Tibial nerve (tissue), 4 donors: ENCODE measurements around the gene CYB561D1. TPM values are rescaled to one million over a fixed set of nuclear protein-coding genes. Genes with fewer than 3 reads are reported as not detected.

Experiments
- DNase-seq, 2 donors: peaks; one replicate each; pipeline ENCODE4 v3.0.0-alpha.2; 2019; ENCODE audit warnings: low spot score in 2 of 2
- H3K27ac ChIP-seq, 4 donors: fragments of 200-600 bp; sonication (generic) in 3 of 4; one replicate each; pipeline ENCODE4 v1.5.1; 2017 to 2019; ENCODE audit warnings: mild to moderate bottlenecking in 1 of 4
- H3K27me3 ChIP-seq, 2 donors: fragments of 200-600 bp; sonication (generic) in 1 of 2; one replicate each; pipeline versions ENCODE4 v1.5.1 to v1.6.0; 2017 to 2019
- H3K36me3 ChIP-seq, 3 donors: fragments of 200-600 bp; sonication (generic); one replicate each; pipeline ENCODE4 v1.5.1; 2018 to 2019
- H3K4me1 ChIP-seq, 4 donors: fragments of 200-600 bp; sonication (generic) in 3 of 4; one replicate each; pipeline ENCODE4 v1.5.1; 2017 to 2019
- H3K4me3 ChIP-seq, 4 donors: fragments of 200-600 bp; sonication (generic) in 3 of 4; one replicate each; pipeline ENCODE4 v1.5.1; 2017 to 2019; ENCODE audit warnings: mild to moderate bottlenecking in 1 of 4, moderate library complexity in 1 of 4
- H3K9me3 ChIP-seq, 4 donors: fragments of 200-600 bp; sonication (generic) in 3 of 4; one replicate each; pipeline ENCODE4 v1.5.1; 2017 to 2019
- CTCF ChIP-seq, 5 experiments: fragments of 200-600 bp in 3 of 5; fragments of 450-650 bp in 2 of 5; sonication (generic) in 3 of 5; IDR thresholded peaks; one replicate each; pipeline ENCODE4 v1.5.1; 2016 to 2019; ENCODE audit warnings: antibody characterized with exemption in 5 of 5, mild to moderate bottlenecking in 3 of 5, moderate library complexity in 2 of 5
- EP300 ChIP-seq, 2 donors: sonication (generic); formaldehyde crosslinking; IDR thresholded peaks; one replicate each; pipeline ENCODE4 v1.6.1; 2017; ENCODE audit warnings: antibody characterized with exemption in 2 of 2, mild to moderate bottlenecking in 1 of 2
- POLR2A ChIP-seq, 2 donors: fragments of 450-650 bp; IDR thresholded peaks; one replicate each; pipeline ENCODE4 v1.6.1; 2017; ENCODE audit warnings: antibody characterized with exemption in 2 of 2, mild to moderate bottlenecking in 2 of 2, moderate library complexity in 2 of 2
- WGBS, 2 donors: methylation state at CpG; one replicate each; pipeline ENCODE4 v1.1.5; 2018; 5-methylcytosine and 5-hydroxymethylcytosine counted together
- total RNA-seq, 4 donors: library from RNA; depleted of rRNA; stranded (reverse); fragments of >200 nt; gene quantifications; one replicate each; pipeline ENCODE4 v1.1.0, GENCODE V29; 2016

The CYB561D1 gene
- total RNA-seq, 4 donors from 2014 or later = 4.4 to 8.4 (median 5.6) TPM

DNA sequence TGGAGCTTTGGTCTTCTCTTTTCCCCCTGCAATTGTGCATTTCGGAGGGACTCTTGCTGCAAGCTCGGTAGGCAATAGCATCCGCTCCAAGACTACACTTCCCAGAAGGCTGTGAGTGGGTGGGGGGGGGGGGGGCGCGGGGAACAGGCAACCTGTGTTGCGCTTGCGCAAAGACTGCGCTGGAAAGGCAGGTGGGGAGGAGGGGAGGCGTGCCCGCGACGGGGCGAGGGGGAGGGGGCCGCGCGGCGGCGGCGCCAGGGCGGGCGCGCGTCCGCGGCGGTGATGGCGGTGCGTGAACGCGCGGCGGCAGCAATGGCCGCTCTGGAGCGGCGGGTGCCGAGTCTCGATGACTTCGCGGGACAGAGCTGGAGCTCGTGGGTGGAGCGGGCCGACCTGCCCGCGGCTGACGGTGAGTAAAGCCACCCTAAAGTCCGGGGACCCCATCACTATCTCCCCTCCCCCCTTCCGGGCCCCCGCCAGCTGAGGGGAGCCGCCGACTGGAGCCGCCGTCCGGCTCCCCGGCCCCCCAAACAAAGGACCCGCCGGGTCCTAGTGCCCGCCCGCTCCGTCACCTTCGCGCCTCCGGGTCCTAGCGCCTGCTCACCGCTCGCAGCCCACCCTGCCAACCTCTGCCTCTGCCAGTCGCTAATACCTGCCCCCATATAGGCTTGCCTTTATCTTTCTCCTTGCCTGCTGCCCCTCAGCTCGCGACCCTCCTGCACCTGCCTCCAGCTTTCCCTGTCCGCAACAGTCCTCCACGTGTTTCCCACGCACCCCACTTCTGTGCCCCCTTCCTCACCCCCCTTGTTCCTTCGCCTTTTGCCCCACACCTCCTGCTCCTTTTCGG lies 10.0 kb upstream of the CYB561D1 start, which contains the start of gene ATXN7L2:
ATXN7L2 (plus strand) TSS at position 234 of the 847 bp plus-strand sequence; CDS start at position 283, 49 bp downstream.
- H3K36me3 ChIP-seq = peaks cover 0 to 22% (median 4%) of the 10 kb centered on the region in 3 donors
- DNase-seq = peak; percentile 77 to 78
- H3K27ac ChIP-seq = peak within 1 kb of the TSS; percentile 93 to 98 (median 96)
- peaks cover 0 to 26% (median 14%) of the 10 kb centered on the region in 4 donors for H3K4me1 ChIP-seq
- H3K4me3 ChIP-seq = peak within 1 kb of the TSS; percentile 51 to 92 (median 70)
- no peaks in the 10 kb centered on the region for H3K9me3 ChIP-seq
- peak in 1 of 2 donors; percentile 63 for TF ChIP-seq EP300 (IDR thresholded peaks at IDR 0.05)
- TF ChIP-seq CTCF (IDR thresholded peaks at IDR 0.05) = peak in 2 of 5 experiments; percentile 40 to 64
- TF ChIP-seq POLR2A (IDR thresholded peaks at IDR 0.05) = peak in 1 of 2 donors; percentile 62
- H3K27me3 ChIP-seq = no peaks in the 10 kb centered on the region
- 0 to 1% methylated on average over 60 to 68 of the region's 73 CpGs for WGBS, 2 donors

GRCh38 chr1:109484519-109484975 lies 9.3 kb upstream of the CYB561D1 start:
- peak overlapping the region; percentile 51 to 92 (median 70) for H3K4me3 ChIP-seq
- no peaks in the 10 kb centered on the region for H3K9me3 ChIP-seq
- no peaks in the 10 kb centered on the region for H3K27me3 ChIP-seq
- peaks cover 0 to 28% (median 4%) of the 10 kb centered on the region in 3 donors for H3K36me3 ChIP-seq
- 9 to 19% methylated on average over 15 of the region's 15 CpGs for WGBS, 2 donors
- H3K4me1 ChIP-seq = peaks cover 0 to 26% (median 14%) of the 10 kb centered on the region in 4 donors
- DNase-seq = no peak
- H3K27ac ChIP-seq = peak overlapping the region; percentile 93 to 98 (median 96)
- TF ChIP-seq POLR2A (IDR thresholded peaks at IDR 0.05) (no peak), CTCF (IDR thresholded peaks at IDR 0.05) (no peak), EP300 (IDR thresholded peaks at IDR 0.05) (no peak)

DNA sequence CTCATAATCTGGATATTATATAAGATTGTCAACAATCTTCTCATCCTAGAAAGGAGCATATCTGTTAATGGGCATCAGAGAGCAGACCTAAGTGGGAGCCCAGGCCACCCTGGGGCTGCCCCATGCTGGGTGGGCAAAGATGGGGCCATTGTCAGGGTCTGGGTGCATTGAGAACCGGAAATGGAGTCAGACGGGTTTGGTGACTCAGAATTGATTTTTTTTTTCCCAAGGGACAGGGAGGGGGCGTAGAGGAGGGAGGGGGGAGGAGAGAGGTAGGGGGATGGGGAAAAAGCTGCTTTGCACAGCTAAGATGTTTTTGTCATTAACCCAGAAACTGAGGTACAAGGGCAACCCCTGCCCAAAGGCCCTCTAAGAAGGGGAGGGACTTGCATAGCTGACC lies 8.9 kb upstream of the CYB561D1 start:
- no peak overlapping the region for H3K27ac ChIP-seq
- no peak for TF ChIP-seq POLR2A (IDR thresholded peaks at IDR 0.05)
- TF ChIP-seq CTCF (IDR thresholded peaks at IDR 0.05) = no peak
- TF ChIP-seq EP300 (IDR thresholded peaks at IDR 0.05) = no peak
- H3K36me3 ChIP-seq = peaks cover 0 to 33% (median 4%) of the 10 kb centered on the region in 3 donors
- no peaks in the 10 kb centered on the region for H3K9me3 ChIP-seq
- H3K4me1 ChIP-seq = peaks cover 0 to 26% (median 14%) of the 10 kb centered on the region in 4 donors
- no peaks in the 10 kb centered on the region for H3K27me3 ChIP-seq
- no peak for DNase-seq
- peak overlapping the region in 2 of 4 donors; percentile 68 to 92 for H3K4me3 ChIP-seq
- WGBS, 2 donors = 8 to 25% methylated on average over 3 of the region's 3 CpGs

DNA sequence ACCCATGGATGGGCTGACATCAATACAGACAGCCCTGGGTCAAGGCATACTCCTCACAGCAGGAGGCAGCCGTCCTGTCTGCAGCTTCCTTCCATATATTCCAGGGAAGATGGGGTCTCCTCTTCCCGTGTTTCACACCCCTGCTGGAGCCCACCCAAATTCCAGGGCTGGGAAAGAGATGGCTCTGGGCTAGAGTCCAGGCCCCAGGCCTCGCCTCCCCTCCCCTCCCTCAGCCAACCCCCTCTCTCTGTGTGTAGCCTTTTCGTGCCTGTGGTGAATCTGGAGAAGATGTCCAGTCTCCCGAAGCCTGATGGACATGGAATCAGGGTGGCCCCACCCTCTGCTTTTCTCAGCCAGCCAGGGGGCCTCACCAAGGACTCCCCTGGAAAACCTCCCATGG lies 6.6 kb upstream of the CYB561D1 start:
- no peak for DNase-seq
- Histone ChIP-seq H3K36me3 (peaks cover 0 to 41% (median 4%) of the 10 kb centered on the region in 3 donors), H3K4me3 (no peak overlapping the region), H3K27me3 (no peaks in the 10 kb centered on the region), H3K4me1 (peaks cover 0 to 30% (median 14%) of the 10 kb centered on the region in 4 donors), H3K27ac (no peak overlapping the region), H3K9me3 (no peaks in the 10 kb centered on the region)
- WGBS, 2 donors = 54 to 61% methylated on average over 4 to 5 of the region's 5 CpGs
- TF ChIP-seq EP300 (IDR thresholded peaks at IDR 0.05) = no peak
- TF ChIP-seq CTCF (IDR thresholded peaks at IDR 0.05) = no peak

DNA sequence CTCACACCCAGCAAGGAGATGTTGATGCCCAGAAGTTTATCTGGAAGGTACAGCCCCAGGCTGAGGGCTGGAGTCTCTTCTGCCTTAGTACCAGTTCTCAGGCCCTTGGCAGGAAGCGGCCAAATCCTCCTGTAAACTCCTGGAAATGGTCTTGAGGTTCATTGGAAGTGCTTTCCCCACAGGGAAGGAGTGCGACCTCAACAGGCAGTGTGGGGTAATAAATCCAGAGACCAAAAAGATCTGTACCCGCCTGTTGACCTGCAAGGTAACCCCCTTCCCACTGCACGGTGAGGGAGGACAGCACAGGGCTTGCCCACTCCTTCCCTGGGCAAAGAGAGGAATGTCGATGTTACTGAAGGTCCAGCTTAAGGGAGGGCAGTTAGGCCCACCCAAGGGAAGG lies 5.7 kb upstream of the CYB561D1 start:
- H3K9me3 ChIP-seq = no peaks in the 10 kb centered on the region
- peaks cover 0 to 41% (median 4%) of the 10 kb centered on the region in 3 donors for H3K36me3 ChIP-seq
- H3K27ac ChIP-seq = no peak overlapping the region
- H3K4me1 ChIP-seq = peaks cover 0 to 26% (median 11%) of the 10 kb centered on the region in 4 donors
- TF ChIP-seq EP300 (IDR thresholded peaks at IDR 0.05) = no peak
- TF ChIP-seq POLR2A (IDR thresholded peaks at IDR 0.05) = no peak
- TF ChIP-seq CTCF (IDR thresholded peaks at IDR 0.05) = no peak
- no peak overlapping the region for H3K4me3 ChIP-seq
- 59 to 69% methylated on average over 5 of the region's 5 CpGs for WGBS, 2 donors
- DNase-seq = no peak
- no peaks in the 10 kb centered on the region for H3K27me3 ChIP-seq
